A204.1 (cell line): Measurements from ENCODE around the gene AIG1.
"Not testable (repeated sequence)": the region's sequence is repeated elsewhere in the genome, so short reads cannot be mapped to it uniquely, and the experiment has no call there.

Experiments
- FAIRE-seq: peaks from 2 replicates; lab custom pipeline; 2012; peaks lifted over from hg19 to GRCh38; lab: Jason Lieb, UNC

AIG1 gene

DNA sequence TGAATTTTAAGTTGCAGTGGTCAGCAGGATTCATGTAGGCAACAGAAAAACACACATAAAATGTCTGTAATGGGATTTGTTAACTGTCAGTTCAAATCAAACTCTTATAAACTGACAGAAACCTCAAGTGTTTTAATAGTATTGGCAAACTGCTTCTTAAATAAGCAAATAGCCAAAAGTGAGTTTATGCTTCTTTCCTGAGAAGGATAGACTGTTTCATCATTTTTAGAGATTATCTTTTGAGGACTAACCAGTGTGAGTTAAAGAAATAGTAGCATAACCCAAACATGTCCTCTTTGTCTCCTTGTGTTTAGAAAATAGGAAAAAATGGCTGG, 68.0 kb downstream of the AIG1 start:
- FAIRE-seq = no peak

- FAIRE-seq = no peak
These were observed 70.2 kb downstream of the AIG1 start for GRCh38 chr6:143130928-143131327.

DNA sequence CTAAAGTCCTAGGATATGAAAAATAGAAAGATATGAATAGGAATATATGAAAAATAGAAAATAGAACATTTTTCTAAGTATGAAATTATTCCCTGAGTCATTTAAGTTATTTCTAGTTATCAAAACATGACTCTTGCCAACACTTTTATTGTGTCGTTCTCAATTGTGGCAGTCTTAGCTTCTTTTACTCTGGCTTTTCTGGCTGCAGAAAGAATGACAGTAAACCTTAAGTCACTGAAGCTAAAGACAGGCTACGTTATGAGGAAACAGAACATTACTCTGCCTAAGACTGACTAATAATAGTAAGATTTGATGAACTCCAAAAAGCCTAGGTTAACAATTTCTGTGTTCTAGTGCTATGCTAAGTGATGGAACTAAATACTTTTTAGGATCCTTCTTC, 74.6 kb downstream of the AIG1 start:
- FAIRE-seq = no peak

DNA sequence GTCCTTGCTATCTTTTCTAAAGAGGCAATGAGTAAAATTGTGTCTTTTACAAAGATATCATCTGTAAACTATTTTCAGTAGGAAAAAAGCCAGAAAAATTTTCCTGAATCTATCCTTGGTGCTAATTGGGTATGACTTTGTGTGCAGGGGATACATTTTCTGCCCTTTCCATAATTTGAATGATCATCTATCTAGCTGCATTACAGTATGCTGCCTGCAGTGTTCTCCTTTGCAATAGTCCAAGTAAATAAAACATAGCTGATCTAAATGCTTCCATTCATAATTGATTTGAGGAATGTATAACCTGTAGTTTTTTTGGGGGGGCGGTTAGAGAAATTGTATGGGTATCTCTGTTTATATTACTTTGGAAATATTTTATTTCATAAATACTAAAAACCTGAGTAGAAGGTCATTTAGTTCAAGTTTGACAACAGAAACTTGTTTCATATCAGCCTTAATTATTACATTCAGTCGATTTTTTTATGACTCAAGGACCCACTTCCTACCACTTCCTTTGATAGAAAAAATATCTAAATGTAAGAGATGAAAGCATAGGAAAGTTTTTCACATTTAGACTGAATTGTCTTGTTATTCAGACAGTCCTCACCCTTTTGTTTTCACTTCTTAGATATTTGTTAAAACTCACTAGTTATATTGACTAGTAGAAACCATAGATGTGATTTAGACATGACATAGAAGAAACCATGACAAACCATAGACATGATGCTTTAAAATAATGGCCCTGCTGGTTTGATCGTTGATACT, 75.3 kb downstream of the AIG1 start:
- no peak for FAIRE-seq

DNA sequence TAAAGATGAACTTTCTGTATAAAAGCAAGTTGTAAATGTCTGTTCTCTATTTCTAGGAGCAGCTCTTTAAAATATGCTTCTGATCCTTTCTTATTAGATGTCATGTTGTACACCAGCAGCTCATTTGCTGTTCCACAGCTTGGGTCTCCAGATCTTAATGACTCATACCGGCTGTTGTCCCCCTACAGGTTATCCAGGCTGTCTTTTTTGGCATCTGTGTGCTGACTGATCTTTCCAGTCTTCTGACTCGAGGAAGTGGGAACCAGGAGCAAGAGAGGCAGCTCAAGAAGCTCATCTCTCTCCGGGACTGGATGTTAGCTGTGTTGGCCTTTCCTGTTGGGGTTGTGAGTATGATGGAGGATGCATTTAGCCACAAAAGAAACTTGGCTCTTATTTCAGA, 76.0 kb downstream of the AIG1 start:
- FAIRE-seq = no peak

DNA sequence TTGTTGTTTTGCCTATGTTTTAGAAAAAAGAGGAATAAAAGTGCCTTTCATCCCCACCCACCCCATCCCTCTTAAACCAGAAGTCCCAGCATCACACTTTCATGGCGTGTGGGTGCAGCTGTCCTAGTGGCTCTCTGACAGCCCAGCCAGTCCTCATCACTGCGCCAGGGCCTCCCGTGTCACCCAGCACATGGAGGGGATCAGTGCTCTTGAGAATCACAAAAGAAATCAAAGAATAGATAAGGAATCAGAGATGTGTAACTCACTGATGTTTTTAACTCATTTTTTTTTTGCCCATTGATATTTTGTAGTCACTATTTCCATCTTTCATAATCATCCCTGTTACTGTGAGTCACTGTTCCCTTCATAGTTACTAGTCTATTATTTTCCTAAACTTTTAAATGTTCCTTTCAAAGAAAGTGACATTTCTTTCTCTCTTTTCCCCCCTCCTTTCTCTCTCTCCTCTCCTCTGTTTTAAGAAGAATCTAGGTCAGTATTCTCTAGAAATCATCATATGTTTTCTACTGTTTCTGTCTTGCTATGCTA, 78.6 kb downstream of the AIG1 start:
- no peak for FAIRE-seq

GRCh38 chr6:143139884-143140283, 79.2 kb downstream of the AIG1 start:
- not testable (repeated sequence) for FAIRE-seq

GRCh38 chr6:143140767-143141166, 80.1 kb downstream of the AIG1 start:
- FAIRE-seq = no peak

GRCh38 chr6:143141442-143141841, 80.8 kb downstream of the AIG1 start:
- FAIRE-seq = no peak

DNA sequence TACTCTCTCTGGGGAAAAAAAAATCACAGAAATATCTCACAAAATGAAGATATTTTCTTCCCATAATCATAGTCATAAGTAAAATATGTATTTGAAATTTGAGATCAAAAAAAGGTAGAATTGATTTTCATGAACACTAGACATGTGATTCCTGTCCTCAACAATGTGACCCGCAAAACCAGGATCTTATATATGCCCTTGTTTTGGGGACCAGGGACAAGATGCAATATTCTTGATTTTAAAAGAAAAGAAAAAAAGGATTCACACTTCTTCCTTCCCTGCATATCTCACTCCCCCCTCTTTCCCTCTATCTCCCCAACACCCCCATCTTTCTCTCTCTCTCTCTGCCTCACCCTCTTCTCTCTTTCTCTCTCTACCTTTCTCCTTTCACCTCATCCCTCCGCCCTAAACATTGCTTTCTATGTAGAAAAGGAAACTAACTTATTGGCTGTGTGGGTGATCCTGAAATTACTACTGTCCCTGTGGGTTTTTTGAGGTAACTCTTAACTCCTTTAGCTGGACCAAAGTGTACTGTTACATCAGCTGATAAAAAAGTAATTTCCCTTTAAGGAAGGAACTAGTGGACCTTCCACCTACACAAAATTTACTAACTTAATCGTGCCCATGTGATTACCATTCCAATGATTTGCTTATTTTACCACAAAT, 85.6 kb downstream of the AIG1 start:
- FAIRE-seq = no peak

GRCh38 chr6:143149771-143150170, 89.1 kb downstream of the AIG1 start:
- FAIRE-seq = no peak

DNA sequence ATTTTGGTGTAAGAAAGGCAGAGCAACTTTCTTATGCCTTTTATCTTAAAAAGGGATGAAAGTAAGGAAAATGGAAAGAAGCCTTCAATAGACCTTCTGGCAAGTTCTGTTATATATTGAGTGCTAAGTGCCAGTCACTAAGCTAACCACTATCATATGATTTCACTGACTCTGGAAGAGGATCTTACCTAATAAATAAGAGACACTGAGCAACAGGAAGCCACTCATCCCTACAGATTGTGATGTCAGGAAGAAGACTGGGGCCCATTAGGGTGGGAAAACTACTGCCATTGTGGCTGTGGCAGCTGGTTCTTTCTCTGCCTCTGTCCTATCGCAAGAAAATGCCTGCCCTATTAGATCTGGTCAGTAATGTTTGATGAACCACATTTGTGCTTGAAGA, 89.6 kb downstream of the AIG1 start:
- FAIRE-seq = no peak

DNA sequence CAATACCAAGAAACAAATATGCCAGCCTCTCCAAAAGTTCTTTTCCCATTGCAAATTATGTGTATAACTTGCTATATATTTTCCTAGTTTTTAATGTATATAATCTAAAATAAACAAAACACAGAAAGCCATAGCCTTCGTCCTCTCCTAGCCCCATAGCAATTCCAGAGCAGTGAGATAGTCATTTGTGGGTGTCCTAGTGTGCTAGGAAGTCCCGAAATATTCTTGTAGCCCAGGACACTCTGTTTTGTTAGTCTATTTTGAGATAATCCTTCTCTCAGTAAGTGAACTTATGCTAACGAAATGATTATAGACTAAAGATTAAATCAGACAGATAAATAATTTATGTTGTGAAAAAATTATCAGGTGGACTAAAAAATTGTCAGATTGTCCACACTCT, 90.7 kb downstream of the AIG1 start:
- FAIRE-seq = no peak

GRCh38 chr6:143155681-143156080, 95.0 kb downstream of the AIG1 start:
- FAIRE-seq = no peak

GRCh38 chr6:143157131-143157530, 96.4 kb downstream of the AIG1 start:
- FAIRE-seq = no peak

DNA sequence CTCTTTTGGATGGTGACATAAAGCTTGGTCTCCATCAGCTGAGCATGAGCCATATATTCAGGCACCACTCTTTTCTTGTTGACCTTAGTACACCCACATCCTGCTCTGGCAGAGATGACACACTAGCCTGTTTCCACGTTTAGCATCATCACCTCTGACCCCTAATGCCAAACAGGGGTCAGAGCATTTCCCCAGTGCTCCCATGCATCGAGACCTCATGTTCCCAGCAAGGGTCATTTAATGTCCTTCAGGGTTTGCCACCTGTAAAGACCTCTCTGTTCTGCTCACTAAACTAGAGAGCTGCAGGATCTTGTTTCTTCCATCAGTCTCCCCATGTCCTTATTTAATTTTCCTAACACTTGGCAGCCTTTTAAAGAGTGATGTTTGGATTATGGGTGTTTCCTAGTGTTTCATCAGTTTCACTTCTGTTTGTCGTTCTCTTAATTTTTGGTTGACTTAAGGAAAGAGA, 97.5 kb downstream of the AIG1 start:
- FAIRE-seq = no peak

DNA sequence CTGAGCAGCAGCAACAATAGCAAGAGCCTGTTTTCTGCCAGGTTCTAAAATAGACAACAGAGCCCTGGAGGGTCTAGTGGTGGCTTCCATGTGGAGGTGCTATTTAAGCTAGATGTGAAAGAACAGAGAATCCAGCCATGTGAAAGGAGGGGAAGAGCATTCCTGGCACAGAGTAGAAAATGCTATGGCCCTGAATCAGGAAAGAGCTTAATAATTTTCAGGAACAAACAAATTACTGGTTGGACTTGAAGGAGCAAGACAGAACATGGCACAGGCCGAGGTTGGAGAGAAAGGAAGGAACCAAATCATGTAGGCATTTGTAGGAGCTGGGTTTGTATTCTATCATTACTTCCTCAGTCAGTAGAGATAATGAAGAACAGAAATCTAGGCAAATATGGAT, 98.3 kb downstream of the AIG1 start:
- no peak for FAIRE-seq

GRCh38 chr6:143160015-143160414, 99.3 kb downstream of the AIG1 start:
- FAIRE-seq = no peak

DNA sequence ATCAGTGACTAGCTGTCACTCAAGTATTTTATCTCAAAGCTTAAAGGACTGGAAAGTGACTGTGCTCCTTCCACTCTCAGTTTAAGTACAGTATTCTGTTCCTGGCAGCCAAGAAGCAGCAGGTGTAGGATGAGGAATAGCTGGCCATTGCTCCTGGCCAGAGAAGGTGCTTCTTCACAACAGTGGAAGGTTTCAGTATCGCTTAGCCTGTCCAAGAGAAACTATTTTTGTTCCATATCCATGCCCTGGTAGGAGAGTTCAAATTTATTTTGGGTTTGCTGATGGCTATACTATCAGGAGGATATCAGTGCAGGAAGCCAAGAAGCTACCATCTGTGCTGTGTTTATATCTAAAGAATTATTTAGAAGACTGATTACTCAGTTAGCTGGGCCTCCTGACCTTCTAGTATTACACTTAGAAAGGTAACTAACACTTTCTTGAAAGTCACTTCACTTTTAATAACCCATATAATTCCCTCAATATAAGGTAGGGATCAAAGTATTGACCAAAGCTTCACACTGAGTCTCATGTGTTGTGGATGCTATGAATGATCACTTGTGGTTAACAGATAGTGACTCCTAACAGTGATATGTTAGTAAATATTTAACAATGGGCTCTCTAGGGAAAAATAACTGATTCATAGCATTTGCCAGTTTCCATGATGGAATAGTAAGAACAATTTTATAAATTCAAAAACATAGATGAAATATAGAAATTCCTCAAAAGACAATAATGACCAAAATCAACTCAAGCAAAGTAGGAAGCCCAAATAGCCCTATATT, 99.9 kb downstream of the AIG1 start:
- FAIRE-seq = no peak

DNA sequence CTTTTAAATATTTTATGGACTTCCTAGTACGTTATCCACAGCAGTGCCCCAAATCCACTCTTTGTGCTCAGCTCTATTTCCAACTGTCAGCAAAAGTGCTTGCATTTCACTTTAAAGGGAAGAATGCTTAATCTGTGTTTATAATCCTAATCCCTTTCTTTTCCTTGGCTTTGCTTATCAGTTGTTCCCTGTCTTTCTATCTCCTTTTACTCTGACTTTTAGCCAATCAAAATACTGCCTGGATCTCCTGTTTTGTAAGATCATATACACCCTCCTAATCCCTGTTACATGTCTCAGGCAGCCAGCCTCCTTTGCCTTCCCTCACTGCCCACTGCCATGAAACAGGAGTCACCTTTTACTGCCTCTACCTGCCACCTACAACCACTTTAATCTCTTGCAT, 102.9 kb downstream of the AIG1 start:
- FAIRE-seq = no peak

GRCh38 chr6:143164565-143165105, 103.9 kb downstream of the AIG1 start:
- FAIRE-seq = no peak

GRCh38 chr6:143165315-143165855, 104.7 kb downstream of the AIG1 start:
- no peak for FAIRE-seq
